IMR-90 (cell line): ENCODE data around the gene NSL1.

Experiments
- TF ChIP-seq, protein P1 (sequence below): conservative IDR thresholded peaks from 2 replicates; pipeline ENCODE4 v1.5.1; 2012; ENCODE audit warnings: mild to moderate bottlenecking, low read depth, low read length, improper control_type of control experiment
- TF ChIP-seq, protein P2 (sequence below): fragments of 150-350 bp; IDR thresholded peaks from 2 replicates; pipeline ENCODE4 v1.6.1; 2017; ENCODE audit warnings: mild to moderate bottlenecking, antibody characterized with exemption, low read length, low read depth

DNA sequence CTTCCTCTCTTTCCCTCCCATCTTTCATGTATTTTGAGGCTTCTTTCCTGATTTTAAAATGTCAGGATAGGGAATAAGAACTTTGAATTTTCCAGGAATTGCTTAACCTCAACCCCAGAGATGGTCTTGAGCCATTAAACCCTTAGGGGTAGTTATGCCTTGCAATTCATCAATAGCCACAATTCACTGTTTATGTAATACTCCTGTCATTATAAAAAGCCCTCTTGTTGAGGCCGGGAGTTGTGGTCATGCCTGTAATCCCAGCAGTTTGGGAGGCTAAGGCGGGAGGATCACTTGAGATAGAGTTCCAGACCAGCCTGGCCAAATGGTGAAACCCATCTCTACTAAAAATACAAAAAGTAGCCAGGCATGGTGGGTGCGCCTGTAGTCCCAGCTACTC, 31.4 kb upstream of the NSL1 start:
- TF ChIP-seq, protein P1, sequence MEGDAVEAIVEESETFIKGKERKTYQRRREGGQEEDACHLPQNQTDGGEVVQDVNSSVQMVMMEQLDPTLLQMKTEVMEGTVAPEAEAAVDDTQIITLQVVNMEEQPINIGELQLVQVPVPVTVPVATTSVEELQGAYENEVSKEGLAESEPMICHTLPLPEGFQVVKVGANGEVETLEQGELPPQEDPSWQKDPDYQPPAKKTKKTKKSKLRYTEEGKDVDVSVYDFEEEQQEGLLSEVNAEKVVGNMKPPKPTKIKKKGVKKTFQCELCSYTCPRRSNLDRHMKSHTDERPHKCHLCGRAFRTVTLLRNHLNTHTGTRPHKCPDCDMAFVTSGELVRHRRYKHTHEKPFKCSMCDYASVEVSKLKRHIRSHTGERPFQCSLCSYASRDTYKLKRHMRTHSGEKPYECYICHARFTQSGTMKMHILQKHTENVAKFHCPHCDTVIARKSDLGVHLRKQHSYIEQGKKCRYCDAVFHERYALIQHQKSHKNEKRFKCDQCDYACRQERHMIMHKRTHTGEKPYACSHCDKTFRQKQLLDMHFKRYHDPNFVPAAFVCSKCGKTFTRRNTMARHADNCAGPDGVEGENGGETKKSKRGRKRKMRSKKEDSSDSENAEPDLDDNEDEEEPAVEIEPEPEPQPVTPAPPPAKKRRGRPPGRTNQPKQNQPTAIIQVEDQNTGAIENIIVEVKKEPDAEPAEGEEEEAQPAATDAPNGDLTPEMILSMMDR, result no peak
- TF ChIP-seq, protein P2, sequence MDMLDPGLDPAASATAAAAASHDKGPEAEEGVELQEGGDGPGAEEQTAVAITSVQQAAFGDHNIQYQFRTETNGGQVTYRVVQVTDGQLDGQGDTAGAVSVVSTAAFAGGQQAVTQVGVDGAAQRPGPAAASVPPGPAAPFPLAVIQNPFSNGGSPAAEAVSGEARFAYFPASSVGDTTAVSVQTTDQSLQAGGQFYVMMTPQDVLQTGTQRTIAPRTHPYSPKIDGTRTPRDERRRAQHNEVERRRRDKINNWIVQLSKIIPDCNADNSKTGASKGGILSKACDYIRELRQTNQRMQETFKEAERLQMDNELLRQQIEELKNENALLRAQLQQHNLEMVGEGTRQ, result no peak
